Stimulated activated CD8-positive, alpha-beta memory T cell treated with anti-CD3 and anti-CD28 coated beads, Interleukin-7, amount 100 ng/mL, for 4 hours (primary cell): ENCODE data around the gene TMEM198.

ENCODE experiments used
- DNase-seq, 2 donors: peaks; one replicate each; pipeline ENCODE4 v3.0.0-alpha.2; 2020; ENCODE audit warnings: low read depth in 2 of 2

Gene TMEM198

DNA sequence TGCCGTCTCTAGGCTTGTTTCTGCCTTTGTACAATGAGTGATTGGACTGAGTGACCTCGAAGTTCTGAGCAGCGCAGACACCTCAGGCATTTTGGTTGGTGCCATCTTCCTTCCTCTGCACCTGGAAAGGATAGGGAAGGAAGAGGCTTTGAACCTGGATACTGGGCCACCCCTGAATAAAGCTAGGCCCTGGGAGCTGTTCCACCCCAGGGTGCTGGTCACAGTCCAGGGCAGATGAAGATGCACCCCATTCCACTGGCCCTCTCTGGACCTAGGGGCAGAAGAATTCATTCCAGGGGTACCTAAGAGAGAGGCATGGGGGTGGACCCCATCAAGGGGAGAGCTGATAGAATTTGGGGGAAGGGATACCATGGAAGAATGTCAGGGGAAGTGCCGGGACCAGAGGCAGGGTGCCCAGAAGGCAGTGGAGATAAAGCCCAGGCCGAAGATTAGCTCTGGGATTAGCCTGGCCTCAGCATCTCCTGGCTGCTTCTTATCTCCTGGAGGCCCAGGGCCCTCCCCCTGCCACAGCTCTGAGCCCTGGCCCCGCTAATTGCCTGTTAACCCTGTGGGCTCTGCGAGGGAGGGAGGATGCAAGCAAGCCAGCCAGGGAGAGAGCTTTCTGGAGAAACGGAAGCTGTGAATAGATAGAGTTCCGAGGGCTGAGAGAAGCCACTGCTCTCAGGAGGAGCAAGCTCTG is 18.1 kb upstream of the TMEM198 start:
- DNase-seq: no peak

DNA sequence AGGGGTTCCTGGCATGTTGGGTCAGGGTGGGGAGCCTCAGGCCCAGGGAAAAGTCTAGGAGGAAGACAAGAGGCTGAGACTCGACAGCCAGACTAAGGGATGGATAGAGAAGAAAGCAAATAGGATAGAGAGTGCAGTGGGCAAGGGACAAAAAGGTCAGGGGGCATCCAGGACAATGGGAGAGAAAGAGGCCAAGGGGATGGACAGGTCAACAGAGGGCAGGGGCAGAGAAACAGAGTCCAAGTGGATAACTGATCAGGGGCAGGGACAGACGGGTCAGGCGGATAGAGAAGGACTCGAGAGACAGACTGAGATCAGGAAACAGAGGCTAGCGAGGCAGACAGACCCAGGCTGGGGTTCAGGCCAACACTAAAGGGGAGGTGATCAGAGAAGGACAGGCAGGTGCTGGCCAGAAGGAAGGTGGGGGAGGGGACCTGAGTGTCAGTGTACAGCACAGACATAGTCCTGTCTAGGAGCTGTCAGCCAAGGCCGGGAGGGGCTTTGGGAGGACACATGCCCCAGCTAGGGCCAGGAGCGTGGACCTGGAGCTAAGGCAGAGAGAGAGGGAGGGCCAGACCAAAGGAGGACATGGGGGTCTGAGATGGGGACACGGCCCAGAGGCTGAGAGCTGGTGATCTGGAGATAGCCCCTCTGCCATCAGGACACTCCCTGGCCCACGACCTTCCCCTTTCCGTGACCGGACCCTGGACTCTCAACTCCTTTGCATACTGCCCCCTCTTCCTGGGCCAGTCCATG is 17.3 kb upstream of the TMEM198 start:
- no peak for DNase-seq

DNA sequence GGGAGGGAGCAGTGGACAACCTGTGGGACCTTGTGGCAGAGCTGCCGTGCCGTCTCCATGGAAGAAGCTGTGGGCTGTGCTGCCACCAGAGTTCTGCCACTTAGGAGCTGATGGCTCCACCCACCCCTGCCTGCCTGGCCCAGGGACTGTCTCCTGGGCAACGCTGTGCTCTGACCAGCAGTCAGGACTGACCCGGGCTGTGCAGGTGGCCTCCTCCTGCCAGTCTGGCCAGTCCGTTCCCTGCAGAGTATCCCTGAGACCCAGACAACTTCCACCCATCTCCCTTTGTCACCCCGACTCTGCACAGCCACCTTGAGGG is 16.8 kb upstream of the TMEM198 start:
- no peak for DNase-seq

DNA sequence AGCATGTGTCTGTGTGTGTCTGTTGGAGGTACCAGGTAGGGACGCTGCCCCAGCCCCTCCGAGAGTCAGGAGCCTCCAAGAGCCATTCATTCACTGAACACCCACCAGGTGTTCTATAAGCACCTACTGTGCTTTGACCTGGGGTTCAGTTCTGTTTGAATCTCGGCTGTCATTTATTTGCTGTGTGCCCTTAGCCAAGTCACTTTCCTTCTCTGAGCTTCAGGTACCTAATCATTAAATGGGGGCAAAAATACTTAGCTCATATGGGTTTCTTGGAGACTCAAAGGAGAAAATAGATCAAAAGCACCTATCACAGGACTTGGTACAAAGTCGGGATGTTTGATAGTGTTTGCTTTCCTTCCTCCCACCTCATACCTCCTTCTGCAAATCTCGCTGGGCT is 16.4 kb upstream of the TMEM198 start:
- no peak for DNase-seq

DNA sequence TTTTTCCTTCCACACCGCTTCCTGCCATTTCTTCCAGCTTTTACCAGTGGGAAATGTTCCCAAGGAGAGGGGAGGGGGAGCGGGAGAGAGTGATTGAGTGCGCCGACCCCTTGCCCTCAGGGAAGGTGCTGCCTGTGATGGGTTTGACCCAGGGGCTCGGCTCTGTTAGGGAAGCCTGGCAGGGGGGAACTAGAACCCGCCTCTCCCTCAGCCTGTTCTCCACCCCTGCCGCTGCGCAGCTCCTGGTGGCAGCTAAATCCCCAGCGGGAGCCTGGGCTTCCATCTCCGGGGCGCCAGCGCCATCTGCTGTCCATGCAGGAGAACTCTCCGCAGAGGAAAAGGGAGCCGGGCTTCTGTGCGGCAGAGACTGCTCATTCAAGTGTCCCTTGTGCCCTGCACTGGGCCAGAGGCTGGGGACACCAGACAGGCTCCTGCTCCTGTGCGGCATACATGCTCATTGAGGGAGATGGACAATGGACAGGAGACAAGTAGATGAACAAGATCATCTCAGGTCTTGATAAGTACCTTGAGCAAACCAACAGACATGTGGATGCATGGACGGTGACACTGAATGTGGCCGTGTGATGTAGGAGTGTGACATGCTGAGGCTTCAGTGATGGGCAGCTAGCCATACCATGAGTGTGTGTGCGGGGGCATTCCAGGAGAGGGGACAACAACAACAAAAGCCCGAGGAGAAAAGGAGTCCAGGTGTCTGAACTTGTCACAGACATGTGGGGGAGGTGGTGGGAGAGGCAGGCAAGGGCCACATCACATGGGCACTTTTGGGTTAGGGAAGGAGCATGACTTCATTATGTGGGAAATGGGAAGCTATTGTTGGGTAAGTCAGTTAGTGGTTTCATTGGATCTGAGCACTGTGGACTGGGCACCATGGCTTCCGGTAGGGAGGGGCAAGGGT is 13.5 kb upstream of the TMEM198 start:
- peak; percentile 68 to 72 for DNase-seq

DNA sequence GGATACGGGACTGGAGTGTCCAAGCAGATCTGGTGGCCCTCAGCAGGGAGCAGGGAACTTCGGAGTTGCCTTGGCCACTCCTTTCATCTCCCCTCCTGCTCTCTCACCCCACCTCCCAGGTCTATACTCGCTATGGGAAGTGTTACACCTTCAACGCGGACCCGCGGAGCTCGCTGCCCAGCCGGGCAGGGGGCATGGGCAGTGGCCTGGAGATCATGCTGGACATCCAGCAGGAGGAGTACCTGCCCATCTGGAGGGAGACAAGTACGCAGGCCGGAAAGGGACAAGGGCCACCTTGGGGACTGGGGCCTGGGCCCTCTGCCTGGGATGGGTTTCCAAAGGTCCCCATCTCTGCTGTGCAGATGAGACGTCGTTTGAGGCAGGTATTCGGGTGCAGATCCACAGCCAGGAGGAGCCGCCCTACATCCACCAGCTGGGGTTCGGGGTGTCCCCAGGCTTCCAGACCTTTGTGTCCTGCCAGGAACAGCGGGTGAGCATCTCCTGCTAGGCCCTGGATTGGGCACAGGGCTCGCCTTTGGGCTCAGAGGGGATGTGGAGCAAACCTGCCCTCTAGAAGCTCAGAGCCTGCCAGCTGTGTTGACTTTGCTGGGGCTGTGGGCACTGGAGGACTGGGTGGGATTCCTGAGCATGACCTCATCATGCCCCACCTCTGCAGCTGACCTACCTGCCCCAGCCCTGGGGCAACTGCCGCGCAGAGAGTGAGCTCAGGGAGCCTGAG is 12.0 kb upstream of the TMEM198 start:
- no peak for DNase-seq

DNA sequence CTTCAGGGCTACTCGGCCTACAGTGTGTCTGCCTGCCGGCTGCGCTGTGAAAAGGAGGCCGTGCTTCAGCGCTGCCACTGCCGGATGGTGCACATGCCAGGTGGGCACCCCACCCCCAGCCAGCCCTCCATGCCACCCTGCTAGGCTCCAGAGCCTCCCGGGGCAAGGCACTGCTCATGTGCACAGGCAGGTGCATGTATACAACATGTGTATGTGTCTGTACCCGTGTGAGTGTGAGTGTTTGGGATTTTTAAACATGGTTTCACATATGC is 11.5 kb upstream of the TMEM198 start:
- DNase-seq: no peak

DNA sequence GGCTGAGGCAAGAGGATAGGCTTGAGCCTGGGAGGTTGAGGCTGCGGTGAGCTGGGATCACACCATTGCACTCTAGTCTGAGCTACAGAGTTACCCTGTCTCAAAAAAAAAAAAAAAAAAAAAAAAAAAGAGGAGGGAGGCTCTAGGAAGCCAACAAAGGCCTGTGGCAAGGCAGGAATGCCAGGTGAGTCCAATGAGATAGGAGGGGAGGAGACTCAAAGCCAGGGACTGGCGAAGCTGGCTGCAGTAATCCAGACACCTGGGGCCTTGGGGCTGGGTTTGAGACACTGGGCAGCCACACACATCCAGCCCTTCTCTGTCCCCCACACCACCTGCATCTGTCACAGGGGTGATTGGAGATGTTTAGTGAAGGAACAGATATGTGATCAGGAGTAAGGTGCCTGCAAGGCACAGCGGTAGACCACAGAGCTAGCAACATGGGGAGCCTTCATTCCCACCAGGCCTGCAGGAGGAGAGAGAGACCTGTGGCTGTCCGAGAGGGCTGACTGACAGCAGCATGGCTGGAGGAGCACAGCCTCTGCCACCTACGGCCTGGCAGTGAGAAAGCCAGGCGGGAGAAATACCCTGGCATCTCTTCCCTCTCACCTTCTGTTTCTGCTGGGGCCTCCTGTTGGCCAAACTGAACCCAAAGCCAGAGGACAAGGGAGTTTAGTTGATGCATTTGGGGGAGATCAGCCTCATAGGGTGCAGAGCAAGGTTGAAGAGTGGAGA is 9.7 kb upstream of the TMEM198 start:
- no peak for DNase-seq

DNA sequence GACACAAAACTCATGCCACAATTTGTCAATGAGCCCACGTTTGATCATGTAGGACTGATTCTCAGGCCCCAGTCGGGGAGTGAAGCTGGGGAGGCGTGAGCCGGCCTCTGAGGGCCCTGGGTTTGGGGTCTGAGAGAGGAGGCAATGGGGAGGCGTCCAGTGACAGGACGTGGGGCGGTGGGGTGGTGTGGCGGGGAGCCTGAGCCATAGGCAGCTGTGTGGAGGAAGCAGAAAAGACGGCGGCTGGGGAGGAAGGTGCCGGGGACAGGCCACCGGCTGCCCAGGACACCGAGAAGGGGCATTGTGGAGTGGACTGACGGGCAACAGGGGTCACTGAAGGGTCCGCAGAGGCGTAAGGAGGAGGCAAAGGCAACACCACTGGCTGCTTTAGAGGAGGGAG is 7.4 kb upstream of the TMEM198 start:
- no peak for DNase-seq

DNA sequence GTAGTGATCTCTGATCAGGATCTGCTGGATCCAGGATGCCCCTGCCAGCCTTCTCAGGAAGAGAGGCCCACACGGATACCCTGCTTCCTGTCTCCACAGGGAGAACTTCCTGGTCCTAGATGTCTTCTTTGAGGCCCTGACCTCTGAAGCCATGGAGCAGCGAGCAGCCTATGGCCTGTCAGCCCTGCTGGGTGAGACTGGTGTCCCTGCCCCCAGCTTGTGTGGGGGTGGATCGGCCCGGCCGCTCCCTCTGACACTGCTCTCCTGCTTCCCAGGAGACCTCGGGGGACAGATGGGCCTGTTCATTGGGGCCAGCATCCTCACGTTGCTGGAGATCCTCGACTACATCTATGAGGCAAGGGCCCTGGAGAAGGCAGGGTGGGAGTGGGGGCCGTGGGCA is 6.9 kb upstream of the TMEM198 start:
- DNase-seq: no peak

DNA sequence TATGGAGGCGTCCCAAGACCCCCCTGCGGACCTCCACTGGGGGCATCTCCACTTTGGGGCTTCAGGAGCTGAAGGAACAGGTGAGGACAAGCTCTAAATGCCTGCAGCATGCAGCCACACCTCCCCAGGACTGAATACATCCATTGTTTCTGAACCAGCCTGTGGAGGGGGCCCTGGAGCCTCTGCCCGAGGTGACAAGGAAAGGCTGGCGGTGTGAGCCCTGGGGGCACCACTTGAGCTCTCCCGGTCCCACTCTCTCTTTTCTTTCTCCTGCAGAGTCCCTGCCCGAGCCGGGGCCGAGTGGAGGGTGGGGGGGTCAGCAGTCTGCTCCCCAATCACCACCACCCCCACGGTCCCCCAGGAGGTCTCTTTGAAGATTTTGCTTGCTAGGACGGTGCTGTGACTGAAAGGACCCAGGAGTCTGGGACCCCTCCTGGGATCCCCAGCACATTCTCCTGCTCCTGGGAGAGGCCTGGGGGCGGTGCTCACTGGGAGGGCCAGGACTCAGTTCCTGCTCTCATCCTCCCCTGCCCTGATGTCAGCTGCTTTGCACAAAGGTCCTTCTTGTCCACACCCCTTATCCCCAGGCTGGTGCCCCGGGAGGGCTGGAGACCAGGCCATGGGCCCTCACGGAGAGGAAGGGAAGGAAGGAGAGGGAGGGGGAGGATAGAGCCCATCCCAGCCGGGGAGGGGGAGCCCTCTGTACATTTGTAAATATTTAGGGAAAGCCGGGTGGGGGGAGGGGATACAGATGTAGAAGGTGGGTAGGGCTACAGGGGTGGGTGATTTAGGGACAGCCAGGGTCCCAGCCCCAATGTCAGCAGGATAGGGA is 6.0 kb upstream of the TMEM198 start:
- no peak for DNase-seq

DNA sequence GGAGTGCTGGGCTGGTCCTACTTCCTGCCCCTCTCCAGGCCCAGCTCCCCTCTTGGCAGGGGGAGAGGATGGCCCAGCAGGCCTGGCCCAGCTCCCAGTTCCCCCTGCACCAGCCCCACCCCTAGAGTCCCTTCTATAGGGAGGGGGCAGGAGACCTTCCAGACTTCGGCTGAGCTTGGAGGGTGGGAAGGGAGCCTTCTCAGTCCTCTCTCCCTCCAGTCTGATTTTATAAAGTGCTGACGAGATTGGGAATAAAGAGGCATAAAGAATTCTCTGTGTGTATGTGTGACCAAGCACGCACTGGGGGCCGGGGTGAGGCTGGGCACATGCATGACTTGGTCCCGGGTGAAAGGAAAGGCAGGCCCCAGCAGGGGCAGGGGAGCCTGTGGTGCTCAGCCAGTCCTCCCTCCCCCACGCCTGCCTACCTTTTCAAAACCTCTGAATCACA is 5.3 kb upstream of the TMEM198 start:
- no peak for DNase-seq

DNA sequence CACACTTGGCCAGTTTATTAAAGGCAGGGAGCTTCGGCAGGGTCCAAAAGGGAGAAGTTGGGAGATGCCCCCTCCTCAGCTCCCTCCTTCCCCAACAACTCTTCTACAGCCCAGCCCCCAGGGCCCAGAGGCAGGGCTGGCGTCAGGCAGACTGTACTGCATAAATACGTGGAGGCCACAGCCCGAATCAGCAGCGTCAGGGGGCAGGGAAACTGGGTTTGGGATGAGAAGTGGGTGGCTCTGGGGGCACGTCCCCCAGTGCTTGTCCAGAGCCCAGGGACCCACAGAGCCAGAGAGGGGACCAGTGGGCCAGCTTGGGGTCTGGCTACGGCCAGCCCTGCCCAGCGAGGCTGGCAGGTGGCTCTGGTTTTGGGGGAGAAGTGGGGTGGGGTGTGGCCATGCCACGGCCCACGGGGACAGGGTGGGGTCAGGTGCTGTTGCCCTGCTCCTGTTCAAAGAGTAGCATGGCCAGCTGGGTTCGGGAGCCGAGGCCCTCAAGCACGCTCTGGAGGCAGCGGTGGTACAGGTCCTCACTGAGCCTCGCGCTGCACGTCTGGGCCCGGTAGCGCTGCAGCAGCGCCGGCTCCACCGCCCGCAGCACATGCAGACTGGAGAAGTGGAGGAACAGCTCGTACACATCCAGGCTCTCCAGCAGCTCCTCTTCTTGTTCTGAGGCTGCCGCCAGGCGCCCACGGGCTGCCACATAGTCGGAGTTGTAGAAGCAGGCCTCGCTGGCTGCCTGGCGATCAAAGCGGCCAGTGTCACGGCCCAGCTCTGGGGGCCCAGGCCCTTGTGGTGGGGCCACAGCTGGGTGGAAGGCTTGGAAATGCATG is 4.7 kb upstream of the TMEM198 start:
- DNase-seq: no peak

DNA sequence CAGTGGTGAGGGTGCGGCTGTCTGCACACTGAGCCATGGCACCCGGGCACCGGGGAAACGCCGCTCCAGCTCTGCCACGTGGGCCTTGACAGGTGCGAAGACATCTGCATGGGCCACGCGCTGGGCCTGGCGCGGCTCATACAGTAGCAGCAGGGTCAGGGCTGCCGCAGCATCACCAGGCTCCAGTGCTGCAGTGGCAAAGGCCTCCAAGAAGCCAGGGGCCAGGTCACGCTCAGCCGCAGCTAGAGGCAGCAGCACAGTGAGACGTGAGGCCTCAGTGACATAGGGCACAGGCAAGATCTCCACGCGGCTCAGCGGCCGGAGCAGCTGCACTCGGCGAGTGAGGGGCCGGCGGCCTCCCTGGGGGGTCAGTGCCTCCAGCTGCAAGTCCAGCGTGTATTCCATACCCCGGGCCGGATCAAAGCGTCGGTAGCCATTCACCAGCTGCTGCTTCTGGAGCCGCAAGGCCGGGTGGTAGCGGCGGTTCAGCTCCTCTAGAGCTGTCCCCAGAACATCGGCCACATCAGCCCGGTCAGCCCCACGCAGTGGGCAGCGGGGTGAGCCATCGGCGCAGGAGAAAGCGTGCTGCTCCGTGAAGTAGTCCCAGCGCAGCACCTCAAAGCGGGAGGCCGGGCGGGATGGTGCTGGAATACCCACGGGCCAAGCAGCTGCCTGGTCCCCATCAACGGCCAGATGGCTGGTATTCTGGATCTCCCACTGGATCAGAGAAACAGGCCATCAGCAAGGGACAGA is 3.7 kb upstream of the TMEM198 start:
- DNase-seq: no peak

DNA sequence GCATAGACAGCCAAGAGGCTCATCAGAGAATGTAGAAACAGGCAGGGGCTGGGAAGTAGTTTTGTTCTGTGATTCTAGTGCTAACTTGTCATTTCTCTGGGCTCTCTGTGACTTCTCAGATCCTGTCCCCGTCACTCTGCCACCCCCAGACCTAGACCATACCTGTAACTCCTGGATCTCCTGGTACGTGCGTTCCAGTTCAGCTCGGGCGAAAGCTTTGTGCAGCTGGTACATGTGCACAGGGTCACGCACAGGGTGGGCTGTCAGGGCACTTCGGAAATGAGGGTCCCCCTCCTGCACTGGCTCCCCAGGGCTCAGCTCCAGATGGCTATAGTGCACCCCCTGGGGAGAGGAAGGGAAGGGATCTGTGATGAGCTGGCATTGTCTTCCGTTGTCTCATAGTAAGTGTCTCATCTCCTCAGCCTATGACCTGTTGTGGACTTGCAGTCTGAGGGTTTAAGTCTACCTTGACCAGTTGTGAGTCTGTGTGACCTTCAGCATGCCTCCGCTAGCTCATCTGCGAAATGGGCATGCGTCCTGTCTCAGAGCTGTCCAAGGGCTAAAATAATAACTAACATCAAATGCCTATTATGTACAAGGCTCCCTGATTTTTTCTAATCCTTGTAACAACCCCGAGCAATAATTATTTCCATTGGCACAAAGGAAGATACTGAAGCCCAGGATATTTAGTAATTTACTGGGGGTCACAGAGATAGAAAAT is 2.9 kb upstream of the TMEM198 start:
- DNase-seq: no peak

DNA sequence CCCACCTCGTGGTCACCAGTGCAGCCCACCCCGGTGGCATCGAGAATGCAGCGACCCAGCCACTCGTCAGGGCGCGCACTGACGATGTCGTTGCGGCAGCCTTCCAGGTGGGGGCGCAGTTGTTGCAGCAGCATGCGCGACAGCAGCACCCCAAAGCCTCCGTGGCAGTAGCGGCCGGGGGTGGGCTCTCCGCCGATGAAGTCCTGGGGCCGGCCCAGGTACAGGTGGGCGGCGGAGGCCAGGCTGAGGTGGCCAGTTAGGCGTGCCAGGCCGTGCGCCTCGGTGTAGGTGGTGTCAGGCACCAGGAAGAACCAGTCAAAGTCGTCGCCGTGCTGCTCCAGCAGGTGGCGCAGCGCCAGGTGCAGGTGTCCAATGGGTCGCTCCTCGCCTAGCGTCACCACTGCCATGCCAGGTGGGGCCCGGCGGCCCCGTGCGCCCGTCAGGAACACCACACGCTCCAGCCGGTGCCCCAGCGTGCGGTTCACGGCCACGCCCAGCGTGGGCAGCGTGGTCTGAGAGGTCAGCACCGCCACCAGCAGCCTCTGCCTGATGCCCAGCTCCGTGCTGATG is 2.1 kb upstream of the TMEM198 start:
- peak; percentile 75 to 77 for DNase-seq

DNA sequence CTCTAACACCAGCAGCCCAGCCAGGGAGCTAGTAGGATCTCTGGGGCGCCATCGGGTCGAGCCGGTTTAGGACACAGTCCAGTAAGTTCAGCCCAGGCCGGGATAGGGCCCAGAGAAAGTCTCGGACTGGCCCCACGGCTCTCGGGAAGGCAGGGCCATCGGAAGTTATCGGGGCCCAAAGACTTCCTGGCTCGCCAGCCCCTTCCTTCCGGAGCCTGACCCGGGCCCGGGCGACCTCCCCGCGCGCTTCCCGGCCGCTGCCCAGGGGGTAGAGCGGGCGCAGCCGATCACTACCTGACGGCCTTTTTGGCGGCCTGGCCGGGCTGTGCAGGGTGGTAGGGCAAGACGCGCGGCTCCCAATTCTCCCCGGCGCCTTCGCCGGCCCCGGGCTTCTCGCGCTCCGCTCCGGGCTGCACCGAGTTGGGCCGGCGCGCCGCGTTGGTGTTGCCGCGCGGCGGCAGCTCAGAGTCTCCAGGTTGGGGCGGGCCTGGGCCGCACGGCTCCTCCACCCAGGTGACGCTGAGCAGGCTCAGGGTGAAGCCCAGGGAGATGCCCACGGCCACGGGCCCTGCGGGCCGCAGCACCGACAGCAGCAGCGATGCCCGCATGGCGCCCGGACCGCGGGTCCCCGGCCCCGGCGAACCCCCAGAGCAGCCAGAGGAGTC is 765 bp upstream of the TMEM198 start:
- no peak for DNase-seq
